Measurements from ENCODE around the gene DDI1. TPM values are rescaled to one million over a fixed set of nuclear protein-coding genes. Genes with fewer than 3 reads are reported as not detected.

DDI1 gene
- total and polyA plus RNA-seq, 10 of the 15 experiments (the other 5 are each of a cell fraction or from before 2014, with no cell fraction given): not detected

GRCh38 chr11:104055596-104055995 lies 19.2 kb downstream of the DDI1 start:
- Histone ChIP-seq H3K4me1 (ENCODE audit: control insufficient read depth, insufficient read depth, low read length) (no peaks in the 10 kb centered on the region), H3K9ac (ENCODE audit: control insufficient read depth, insufficient read depth, low read length) (no peak overlapping the region), H3K4me3 (no peak overlapping the region), H3K79me2 (ENCODE audit: control insufficient read depth, insufficient read depth, low read length) (no peaks in the 10 kb centered on the region), H3K36me3 (ENCODE audit: control insufficient read depth in 2 of 2, insufficient read depth in 2 of 2, low read length in 1 of 2) (no peaks in the 10 kb centered on the region), H4K20me1 (ENCODE audit: control insufficient read depth, insufficient read depth) (no peaks in the 10 kb centered on the region), H3K9me3 (replicated peaks; ENCODE audit: control insufficient read depth, insufficient read depth, low read length) (no peaks in the 10 kb centered on the region), H2AFZ (ENCODE audit: control insufficient read depth, low read depth, low read length) (no peak overlapping the region), H3K27ac (ENCODE audit: control insufficient read depth, insufficient read depth) (no peak overlapping the region), H3K4me2 (ENCODE audit: control insufficient read depth, insufficient read depth) (no peak overlapping the region), H3K27me3 (replicated peaks in 1 of 2; ENCODE audit: control insufficient read depth in 2 of 2, insufficient read depth in 2 of 2, low read length in 1 of 2) (peaks cover 0 to 3% of the 10 kb centered on the region in 2 experiments; a peak in 1 of 4 replicates)
- FAIRE-seq (no peak), ATAC-seq (no peak), DNase-seq (ENCODE audit: low read depth, low spot score) (no peak)
- no TSS peak for BruUV-seq (replicated peaks)
- in situ Hi-C loops (cut with MboI): no loop called here
- intact Hi-C loops (cut with micrococcal nuclease; ENCODE audit: unreplicated experiment): no loop called here
- SMC1A ChIA-PET (ENCODE audit: uncharacterized antibody, unreplicated experiment): no interaction called here
- RAD21 ChIA-PET (ENCODE audit: unreplicated experiment): no interaction called here
- CTCF ChIA-PET: no interaction called here
- TF ChIP-seq STAT3 (IDR thresholded peaks at IDR 0.05; ENCODE audit: low read depth, low read length) (no peak), MEF2A (IDR thresholded peaks at IDR 0.05; ENCODE audit: insufficient read depth, low read depth, low read length) (no peak), NRF1 (conservative IDR thresholded peaks at IDR 0.05; ENCODE audit: low read depth, low read length) (no peak), GATAD2B (conservative IDR thresholded peaks at IDR 0.05; ENCODE audit: low read depth) (no peak), TCF3 (IDR thresholded peaks at IDR 0.05; ENCODE audit: borderline replicate concordance, insufficient read depth, low read depth, low read length) (no peak), DPF2 (IDR thresholded peaks at IDR 0.05) (no peak), CTCF (IDR thresholded peaks at IDR 0.05 in 2 of 3, conservative IDR thresholded peaks at IDR 0.05 in 1 of 3; ENCODE audit: control insufficient read depth in 2 of 3, extremely low read depth in 1 of 3, insufficient read depth in 1 of 3, low read depth in 3 of 3, low read length in 3 of 3) (no peak), TCF7 (IDR thresholded peaks at IDR 0.05; ENCODE audit: borderline replicate concordance) (no peak), SP1 (IDR thresholded peaks at IDR 0.05; ENCODE audit: low read depth, low read length) (no peak), HDAC6 (IDR thresholded peaks at IDR 0.05; ENCODE audit: unreplicated experiment) (no peak), HDAC2 (IDR thresholded peaks at IDR 0.05) (no peak)
- WGBS (ENCODE audit: insufficient coverage, insufficient replicate concordance, low lambda C conversion rate, missing lambda C conversion rate): 50% methylated on average over 1 of the region's 1 CpG
- POLR2A ChIA-PET: no interaction called here

All from GM12878 (cell line).